OCI-LY3 (cell line): ENCODE results near the gene CDH18.

Source experiments
- CTCF ChIP-seq: fragments of 200-600, 300-600 bp; sonication (generic); IDR thresholded peaks from 2 replicates; pipeline ENCODE4 v1.5.1; 2014; ENCODE audit warnings: antibody characterized with exemption, low read length, low read depth
- EZH2phosphoT487 ChIP-seq: fragments of 200-600 bp; shearing (Covaris generic); IDR thresholded peaks from 2 replicates; pipeline ENCODE4 v1.6.1; 2018; ENCODE audit warnings: antibody characterized with exemption, mixed run types, low read depth

GRCh38 chr5:19777363-19777762 is 210.6 kb downstream of the CDH18 start:
- TF ChIP-seq CTCF (no peak), EZH2phosphoT487 (no peak)
